Measurements from ENCODE around the gene ROR2.
A peak's percentile ranks its signal among the peaks of the same experiment; 100 is the strongest.

The ROR2 gene

DNA sequence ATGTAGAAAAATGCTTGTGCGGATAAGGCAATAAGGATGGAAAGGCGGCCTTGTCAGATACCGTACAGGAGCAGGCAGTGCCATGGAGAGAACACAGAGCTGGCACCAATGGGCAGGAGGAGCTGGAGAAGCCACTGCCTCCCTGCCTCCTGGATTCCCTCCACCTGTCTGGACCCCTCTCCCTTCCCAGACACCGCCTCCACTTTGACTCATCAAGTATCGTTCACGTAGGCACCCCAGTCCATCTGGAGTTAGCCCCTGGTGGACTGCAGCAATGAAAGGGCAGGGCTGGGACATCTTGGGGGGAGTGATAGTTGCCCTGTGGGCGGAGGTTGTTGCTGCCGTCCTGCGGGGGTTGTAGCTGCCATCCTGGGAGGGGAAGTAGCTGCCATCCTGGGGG lies 232.0 kb downstream of the ROR2 start:
- TF ChIP-seq, protein P1, sequence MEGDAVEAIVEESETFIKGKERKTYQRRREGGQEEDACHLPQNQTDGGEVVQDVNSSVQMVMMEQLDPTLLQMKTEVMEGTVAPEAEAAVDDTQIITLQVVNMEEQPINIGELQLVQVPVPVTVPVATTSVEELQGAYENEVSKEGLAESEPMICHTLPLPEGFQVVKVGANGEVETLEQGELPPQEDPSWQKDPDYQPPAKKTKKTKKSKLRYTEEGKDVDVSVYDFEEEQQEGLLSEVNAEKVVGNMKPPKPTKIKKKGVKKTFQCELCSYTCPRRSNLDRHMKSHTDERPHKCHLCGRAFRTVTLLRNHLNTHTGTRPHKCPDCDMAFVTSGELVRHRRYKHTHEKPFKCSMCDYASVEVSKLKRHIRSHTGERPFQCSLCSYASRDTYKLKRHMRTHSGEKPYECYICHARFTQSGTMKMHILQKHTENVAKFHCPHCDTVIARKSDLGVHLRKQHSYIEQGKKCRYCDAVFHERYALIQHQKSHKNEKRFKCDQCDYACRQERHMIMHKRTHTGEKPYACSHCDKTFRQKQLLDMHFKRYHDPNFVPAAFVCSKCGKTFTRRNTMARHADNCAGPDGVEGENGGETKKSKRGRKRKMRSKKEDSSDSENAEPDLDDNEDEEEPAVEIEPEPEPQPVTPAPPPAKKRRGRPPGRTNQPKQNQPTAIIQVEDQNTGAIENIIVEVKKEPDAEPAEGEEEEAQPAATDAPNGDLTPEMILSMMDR (IDR thresholded peaks at IDR 0.05; ENCODE audit: insufficient read depth, low read length, missing control alignments), result no peak
- no peak overlapping the region for H3K4me3 ChIP-seq (ENCODE audit: low read depth, low read length)
- DNase-seq (ENCODE audit: low read depth, low spot score), result no peak
- ChIA-PET CTCF (interaction anchor here (1.3 to 6.0 kb wide), 4 partner anchors 10 to 802 kb away, joined by 3 to 49 read pairs (median 6); no protein-coding TSS in a partner anchor), POLR2A (no interaction called here)

DNA sequence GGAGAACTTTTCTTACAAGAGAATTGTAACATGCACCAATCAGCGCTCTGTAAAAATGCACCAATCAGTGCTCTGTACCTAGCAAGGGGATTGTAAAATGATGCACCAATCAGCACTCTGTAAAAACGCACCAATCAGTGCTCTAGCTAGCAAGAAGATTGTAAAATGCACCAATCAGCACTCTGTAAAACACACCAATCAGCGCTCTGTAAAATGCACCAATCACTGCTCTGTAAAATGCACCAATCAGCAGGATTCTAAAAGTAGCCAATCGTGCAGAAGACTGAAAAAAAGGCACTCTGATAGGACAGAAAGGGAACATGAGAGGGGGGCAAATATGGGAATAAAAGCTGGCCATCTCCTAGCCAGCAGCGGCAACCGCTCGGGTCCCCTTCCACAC lies 233.2 kb downstream of the ROR2 start:
- CTCF ChIA-PET, result interaction anchor here (1.5 to 6.0 kb wide), 3 partner anchors 12 to 801 kb away, joined by 3 to 49 read pairs (median 10); no protein-coding TSS in a partner anchor
- POLR2A ChIA-PET, result no interaction called here
- DNase-seq (ENCODE audit: low read depth, low spot score), result no peak
- TF ChIP-seq, protein P1 (IDR thresholded peaks at IDR 0.05; ENCODE audit: insufficient read depth, low read length, missing control alignments), result no peak
- no peak overlapping the region for H3K4me3 ChIP-seq (ENCODE audit: low read depth, low read length)

GRCh38 chr9:91716239-91716638 lies 233.8 kb downstream of the ROR2 start:
- no peak for DNase-seq (ENCODE audit: low read depth, low spot score)
- POLR2A ChIA-PET, result no interaction called here
- CTCF ChIA-PET, result interaction anchor here (2.2 to 6.0 kb wide), 2 partner anchors 12 to 18 kb away, joined by 10 to 49 read pairs; no protein-coding TSS in a partner anchor
- H3K4me3 ChIP-seq (ENCODE audit: low read depth, low read length), result no peak overlapping the region
- TF ChIP-seq, protein P1 (IDR thresholded peaks at IDR 0.05; ENCODE audit: insufficient read depth, low read length, missing control alignments), result no peak

- ChIA-PET CTCF (interaction anchor here (0.7 to 6.0 kb wide), 3 partner anchors 13 to 801 kb away, joined by 3 to 49 read pairs (median 7); no protein-coding TSS in a partner anchor), POLR2A (no interaction called here)
- TF ChIP-seq, protein P1 (IDR thresholded peaks at IDR 0.05; ENCODE audit: insufficient read depth, low read length, missing control alignments), result no peak
- no peak overlapping the region for H3K4me3 ChIP-seq (ENCODE audit: low read depth, low read length)
- DNase-seq (ENCODE audit: low read depth, low spot score), result no peak
Observed at GRCh38 chr9:91714874-91715615, 235.0 kb downstream of the ROR2 start.

GRCh38 chr9:91714020-91714806 lies 235.8 kb downstream of the ROR2 start:
- POLR2A ChIA-PET, result no interaction called here

More at GRCh38 chr9:91714020-91714806, 235.8 kb downstream of the ROR2 start:
- CTCF ChIA-PET, result interaction anchor here (2.2 to 2.3 kb wide), 2 partner anchors 20 to 800 kb away, joined by 7 read pairs; no protein-coding TSS in a partner anchor
- H3K4me3 ChIP-seq (ENCODE audit: low read depth, low read length), result peak overlapping the region; percentile 50
- TF ChIP-seq, protein P1 (IDR thresholded peaks at IDR 0.05; ENCODE audit: insufficient read depth, low read length, missing control alignments), result no peak
- DNase-seq (ENCODE audit: low read depth, low spot score), result no peak
